Glutamatergic neuron (in vitro differentiated cells): ENCODE results near the gene HBA1. TPM values are rescaled to one million over a fixed set of nuclear protein-coding genes. Genes with fewer than 3 reads are reported as not detected.
"Not testable (repeated sequence)": the region's sequence is repeated elsewhere in the genome, so short reads cannot be mapped to it uniquely, and the experiment has no call there.

Experiments
- DNase-seq: peaks from one replicate; pipeline ENCODE4 v3.0.0; 2022
- H3K27ac Mint-ChIP-seq: one replicate; pipeline ENCODE4 v1.8.0; 2020; ENCODE audit warnings: mild to moderate bottlenecking, mixed read lengths, inconsistent platforms; ENCODE audit not compliant: unreplicated experiment
- H3K27me3 Mint-ChIP-seq: one replicate; pipeline ENCODE4 v1.8.0; 2020; ENCODE audit warnings: mild to moderate bottlenecking, moderate library complexity, mixed read lengths, inconsistent platforms; ENCODE audit not compliant: unreplicated experiment
- H3K36me3 Mint-ChIP-seq: one replicate; pipeline ENCODE4 v1.8.0; 2020; ENCODE audit warnings: mild to moderate bottlenecking, mixed read lengths, inconsistent platforms; ENCODE audit not compliant: unreplicated experiment
- H3K4me1 Mint-ChIP-seq: one replicate; pipeline ENCODE4 v1.8.0; 2020; ENCODE audit warnings: mild to moderate bottlenecking, low read depth, mixed read lengths, inconsistent platforms; ENCODE audit not compliant: unreplicated experiment
- H3K4me3 Mint-ChIP-seq: one replicate; pipeline ENCODE4 v1.8.0; 2020; ENCODE audit warnings: mild to moderate bottlenecking, mixed read lengths, inconsistent platforms; ENCODE audit not compliant: unreplicated experiment
- H3K9me3 Mint-ChIP-seq: one replicate; pipeline ENCODE4 v1.8.0; 2020; ENCODE audit warnings: mild to moderate bottlenecking, moderate library complexity, mixed read lengths, inconsistent platforms; ENCODE audit not compliant: unreplicated experiment
- CTCF ChIP-seq: fragments of 200-600 bp; sonication (generic); IDR thresholded peaks from one replicate; pipeline ENCODE4 v1.5.0; 2021; ENCODE audit not compliant: partially characterized antibody, unreplicated experiment
- total RNA-seq: library from RNA; stranded (reverse); fragmentation: NEBNext Ultra II Directional; extraction: Animal tissue kit (Norgen Biotek cat#: 25700); gene quantifications from one replicate; pipeline ENCODE4 v1.2.1, GENCODE V29; 2021; ENCODE audit not compliant: unreplicated experiment

The HBA1 gene
- total RNA-seq, 1 donor from 2014 or later, result 1.5 TPM

- H3K27ac Mint-ChIP-seq, result no peak overlapping the region
- TF ChIP-seq CTCF, result no peak
- no peaks in the 10 kb centered on the region for H3K9me3 Mint-ChIP-seq
- no peaks in the 10 kb centered on the region for H3K4me1 Mint-ChIP-seq
- H3K4me3 Mint-ChIP-seq, result no peak overlapping the region
- H3K27me3 Mint-ChIP-seq, result peaks cover 4% of the 10 kb centered on the region
- no peak for DNase-seq
- no peaks in the 10 kb centered on the region for H3K36me3 Mint-ChIP-seq
Observed at GRCh38 chr16:203246-203645, 26.8 kb downstream of the HBA1 start.

GRCh38 chr16:204046-204445, 27.6 kb downstream of the HBA1 start:
- not testable (repeated sequence) for H3K4me1 Mint-ChIP-seq, H3K27ac Mint-ChIP-seq, H3K4me3 Mint-ChIP-seq, H3K27me3 Mint-ChIP-seq, H3K36me3 Mint-ChIP-seq, H3K9me3 Mint-ChIP-seq, DNase-seq

GRCh38 chr16:209359-209758, 32.9 kb downstream of the HBA1 start:
- H3K27ac Mint-ChIP-seq, H3K4me1 Mint-ChIP-seq, H3K27me3 Mint-ChIP-seq, DNase-seq, H3K9me3 Mint-ChIP-seq, H3K36me3 Mint-ChIP-seq, H3K4me3 Mint-ChIP-seq: not testable (repeated sequence)

- H3K36me3 Mint-ChIP-seq, H3K4me1 Mint-ChIP-seq, H3K4me3 Mint-ChIP-seq, DNase-seq, H3K27me3 Mint-ChIP-seq, H3K27ac Mint-ChIP-seq, H3K9me3 Mint-ChIP-seq: not testable (repeated sequence)
Observed at GRCh38 chr16:211631-212180, 35.2 kb downstream of the HBA1 start.

- no peaks in the 10 kb centered on the region for H3K27me3 Mint-ChIP-seq
- H3K27ac Mint-ChIP-seq, result no peak overlapping the region
- no peak for TF ChIP-seq CTCF
- no peak overlapping the region for H3K4me3 Mint-ChIP-seq
- H3K9me3 Mint-ChIP-seq, result no peaks in the 10 kb centered on the region
- no peaks in the 10 kb centered on the region for H3K4me1 Mint-ChIP-seq
- no peaks in the 10 kb centered on the region for H3K36me3 Mint-ChIP-seq
- no peak for DNase-seq
Observed at GRCh38 chr16:212999-213398, 36.5 kb downstream of the HBA1 start.

- Mint-ChIP-seq H3K9me3 (no peaks in the 10 kb centered on the region), H3K27ac (no peak overlapping the region), H3K36me3 (peaks cover 5% of the 10 kb centered on the region), H3K4me1 (no peaks in the 10 kb centered on the region), H3K27me3 (no peaks in the 10 kb centered on the region), H3K4me3 (no peak overlapping the region)
- no peak for TF ChIP-seq CTCF
- DNase-seq, result no peak
Observed at GRCh38 chr16:220021-220420, 43.5 kb downstream of the HBA1 start.

Other genes with a start within 250 kb of the HBA1 start
- 10.2 TPM for gene POLR3K, start 123.1 kb upstream of the HBA1 start, total RNA-seq
- gene SNRNP25, start 122.9 kb upstream of the HBA1 start, total RNA-seq, result 21.5 TPM
- 25.2 TPM for gene RHBDF1, start 104.0 kb upstream of the HBA1 start, total RNA-seq
- gene MPG, start 98.5 kb upstream of the HBA1 start, total RNA-seq, result 24.7 TPM
- gene NPRL3, start 38.0 kb upstream of the HBA1 start, total RNA-seq, result 38.9 TPM
- gene HBZ, start 24.0 kb upstream of the HBA1 start, total RNA-seq, result not detected
- not detected for gene HBM, start 10.7 kb upstream of the HBA1 start, total RNA-seq
- not detected for gene HBA2, start 3.8 kb upstream of the HBA1 start, total RNA-seq
- gene HBQ1, start 3.8 kb downstream of the HBA1 start, total RNA-seq, result 1.5 TPM
- 213 TPM for gene LUC7L, start 52.8 kb downstream of the HBA1 start, total RNA-seq
- 82.7 TPM for gene FAM234A, start 58.1 kb downstream of the HBA1 start, total RNA-seq
- 18.2 TPM for gene RGS11, start 99.3 kb downstream of the HBA1 start, total RNA-seq
- 13.8 TPM for gene ARHGDIG, start 103.9 kb downstream of the HBA1 start, total RNA-seq
- gene PDIA2, start 106.5 kb downstream of the HBA1 start, total RNA-seq, result 11.8 TPM
- gene AXIN1, start 176.0 kb downstream of the HBA1 start, total RNA-seq, result 16.4 TPM
- gene MRPL28, start 193.9 kb downstream of the HBA1 start, total RNA-seq, result 69.6 TPM
- 54.5 TPM for gene PGAP6, start 205.3 kb downstream of the HBA1 start, total RNA-seq
- gene NME4, start 220.5 kb downstream of the HBA1 start, total RNA-seq, result 82.6 TPM
- gene DECR2, start 225.2 kb downstream of the HBA1 start, total RNA-seq, result 26.2 TPM
- 103 TPM for gene RAB11FIP3, start 249.0 kb downstream of the HBA1 start, total RNA-seq